HUES64 (cell line): Measurements from ENCODE around the gene ZNF714.

ENCODE experiments used
- H3K27ac ChIP-seq: 2 replicates; pipeline ENCODE4 v1.7.0; 2013; ENCODE audit warnings: low read depth, low read length, inconsistent platforms
- H3K27me3 ChIP-seq: 2 replicates; pipeline ENCODE4 v1.6.1; 2013; ENCODE audit warnings: mild to moderate bottlenecking, low read length; ENCODE audit not compliant: insufficient read depth
- H3K36me3 ChIP-seq: 2 replicates; pipeline ENCODE4 v1.6.1; 2013; ENCODE audit warnings: mild to moderate bottlenecking, low read length; ENCODE audit not compliant: insufficient read depth
- H3K4me1 ChIP-seq: 2 replicates; pipeline ENCODE4 v1.6.1; 2013; ENCODE audit warnings: mild to moderate bottlenecking, low read length, moderate library complexity; ENCODE audit not compliant: insufficient read depth
- H3K4me3 ChIP-seq: 2 replicates; pipeline ENCODE4 v1.5.1; 2013; ENCODE audit warnings: mild to moderate bottlenecking, low read length, moderate library complexity
- H3K9ac ChIP-seq: 2 replicates; pipeline ENCODE4 v1.6.1; 2013; ENCODE audit warnings: mild to moderate bottlenecking, low read depth, low read length
- H3K9me3 ChIP-seq: 2 replicates; pipeline ENCODE4 v1.6.1; 2013; ENCODE audit warnings: low read depth, low read length; ENCODE audit not compliant: insufficient read depth
- WGBS: fragments of 150-250, 120-280 bp; methylation state at CpG from one replicate; pipeline ENCODE4 v1.1.7; 2013; ENCODE audit warnings: missing lambda C conversion rate; 5-methylcytosine and 5-hydroxymethylcytosine counted together

Gene ZNF714

GRCh38 chr19:21101521-21102242 lies 19.7 kb downstream of the ZNF714 start:
- WGBS: 93% methylated on average over 2 of the region's 2 CpGs

DNA sequence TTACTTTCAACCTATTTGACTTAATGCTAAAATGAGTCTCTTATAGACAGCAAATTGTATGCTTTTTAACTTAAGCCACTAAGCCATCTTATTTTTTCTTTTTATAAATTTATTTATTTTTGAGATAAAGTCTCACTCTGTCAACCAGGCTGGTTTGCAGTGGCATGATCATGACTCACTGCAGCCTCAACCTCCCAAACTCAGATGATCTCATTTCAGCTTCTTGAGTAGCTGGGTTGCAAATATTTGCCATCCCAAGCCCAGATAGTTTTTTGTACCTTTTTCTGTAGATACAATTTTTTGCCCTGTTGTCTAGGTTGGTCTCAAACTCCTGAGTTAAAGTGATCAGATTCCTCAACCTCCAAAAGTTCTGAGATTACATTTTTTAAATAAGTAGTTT lies 27.1 kb downstream of the ZNF714 start:
- no peak overlapping the region for H3K9ac ChIP-seq
- H3K36me3 ChIP-seq: peaks cover 60% of the 10 kb centered on the region
- no peaks in the 10 kb centered on the region for H3K27me3 ChIP-seq
- no peak overlapping the region for H3K27ac ChIP-seq
- no peak overlapping the region for H3K4me3 ChIP-seq
- no peaks in the 10 kb centered on the region for H3K9me3 ChIP-seq
- no peaks in the 10 kb centered on the region for H3K4me1 ChIP-seq

More at GRCh38 chr19:21101521-21102242, 19.7 kb downstream of the ZNF714 start:
- no peak overlapping the region for H3K9ac ChIP-seq
- no peaks in the 10 kb centered on the region for H3K4me1 ChIP-seq
- H3K9me3 ChIP-seq: no peaks in the 10 kb centered on the region
- no peaks in the 10 kb centered on the region for H3K27me3 ChIP-seq
- no peak overlapping the region for H3K4me3 ChIP-seq
- peaks cover 88% of the 10 kb centered on the region for H3K36me3 ChIP-seq
- no peak overlapping the region for H3K27ac ChIP-seq

GRCh38 chr19:21110183-21110582 lies 28.2 kb downstream of the ZNF714 start:
- Histone ChIP-seq H3K4me3 (no peak overlapping the region), H3K4me1 (no peaks in the 10 kb centered on the region), H3K9me3 (no peaks in the 10 kb centered on the region), H3K9ac (no peak overlapping the region), H3K27ac (no peak overlapping the region), H3K27me3 (no peaks in the 10 kb centered on the region), H3K36me3 (peaks cover 59% of the 10 kb centered on the region)
- WGBS: 96% methylated on average over 1 of the region's 1 CpG

GRCh38 chr19:21115430-21115829 lies 33.4 kb downstream of the ZNF714 start:
- Histone ChIP-seq H3K9ac (no peak overlapping the region), H3K27me3 (no peaks in the 10 kb centered on the region), H3K9me3 (no peaks in the 10 kb centered on the region), H3K27ac (no peak overlapping the region), H3K4me1 (no peaks in the 10 kb centered on the region), H3K4me3 (no peak overlapping the region), H3K36me3 (peaks cover 69% of the 10 kb centered on the region)

DNA sequence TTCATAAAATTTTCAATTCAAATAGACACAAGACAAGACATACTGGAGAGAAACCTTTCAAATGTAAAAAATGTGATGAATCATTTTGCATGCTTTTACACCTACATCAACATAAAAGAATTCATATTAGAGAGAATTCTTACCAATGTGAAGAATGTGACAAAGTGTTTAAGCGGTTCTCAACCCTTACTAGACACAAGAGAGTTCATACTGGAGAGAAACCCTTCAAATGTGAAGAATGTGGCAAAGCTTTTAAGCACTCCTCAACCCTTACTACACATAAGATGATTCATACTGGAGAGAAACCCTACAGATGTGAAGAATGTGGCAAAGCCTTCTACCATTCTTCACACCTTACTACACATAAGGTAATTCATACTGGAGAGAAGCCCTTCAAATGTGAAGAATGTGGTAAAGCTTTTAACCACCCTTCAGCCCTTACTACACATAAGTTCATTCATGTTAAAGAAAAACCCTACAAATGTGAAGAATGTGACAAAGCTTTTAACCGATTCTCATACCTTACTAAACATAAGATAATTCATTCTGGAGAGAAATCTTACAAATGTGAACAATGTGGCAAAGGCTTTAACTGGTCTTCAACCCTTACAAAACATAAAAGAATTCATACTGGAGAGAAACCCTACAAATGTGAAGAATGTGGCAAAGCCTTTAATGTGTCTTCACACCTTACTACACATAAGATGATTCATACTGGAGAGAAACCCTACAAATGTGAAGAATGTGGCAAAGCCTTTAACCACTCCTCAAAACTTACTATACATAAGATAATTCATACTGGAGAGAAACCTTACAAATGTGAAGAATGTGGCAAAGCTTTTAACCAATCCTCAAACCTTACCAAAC lies 35.3 kb downstream of the ZNF714 start:
- H3K36me3 ChIP-seq: peaks cover 78% of the 10 kb centered on the region
- no peaks in the 10 kb centered on the region for H3K9me3 ChIP-seq
- WGBS: 86% methylated on average over 2 of the region's 2 CpGs
- H3K9ac ChIP-seq: no peak overlapping the region
- peak overlapping the region; percentile 25; the same call in 1 of the 2 replicates for H3K27ac ChIP-seq
- no peak overlapping the region for H3K4me3 ChIP-seq
- no peaks in the 10 kb centered on the region for H3K27me3 ChIP-seq
- no peaks in the 10 kb centered on the region for H3K4me1 ChIP-seq

DNA sequence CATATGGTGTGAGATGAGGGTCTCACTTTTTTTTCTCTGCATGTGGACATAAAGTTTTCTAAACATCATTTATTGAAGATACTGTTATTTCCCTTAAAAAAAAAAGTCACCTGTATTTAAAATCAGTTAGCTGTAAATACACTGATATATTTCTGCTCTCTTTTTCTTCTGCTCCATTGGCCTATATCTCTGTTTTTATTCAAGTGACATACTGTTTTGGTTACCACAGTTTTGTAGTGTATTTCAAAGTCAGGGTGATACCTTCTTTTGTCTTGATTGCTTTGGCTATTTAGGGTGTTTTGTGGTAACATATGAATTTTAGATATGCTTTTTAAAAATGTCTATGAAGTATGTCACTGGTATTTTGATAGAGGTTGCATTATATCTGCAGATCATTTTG lies 44.1 kb downstream of the ZNF714 start:
- peaks cover 12% of the 10 kb centered on the region for H3K36me3 ChIP-seq
- H3K4me1 ChIP-seq: peaks cover 14% of the 10 kb centered on the region; the same call in 1 of the 2 replicates
- no peak overlapping the region for H3K4me3 ChIP-seq
- no peaks in the 10 kb centered on the region for H3K9me3 ChIP-seq
- no peak overlapping the region for H3K27ac ChIP-seq
- no peaks in the 10 kb centered on the region for H3K27me3 ChIP-seq
- H3K9ac ChIP-seq: no peak overlapping the region

- H3K27me3 ChIP-seq: no peaks in the 10 kb centered on the region; the same call in 1 of the 2 replicates
- no peak overlapping the region for H3K27ac ChIP-seq
- H3K4me1 ChIP-seq: peaks cover 14% of the 10 kb centered on the region; the same call in 1 of the 2 replicates
- H3K9me3 ChIP-seq: no peaks in the 10 kb centered on the region
- H3K36me3 ChIP-seq: peaks cover 7% of the 10 kb centered on the region
- no peak overlapping the region for H3K4me3 ChIP-seq
- 50% methylated on average over 2 of the region's 2 CpGs for WGBS
- H3K9ac ChIP-seq: no peak overlapping the region
Observed at GRCh38 chr19:21127001-21127400, 45.0 kb downstream of the ZNF714 start.

DNA sequence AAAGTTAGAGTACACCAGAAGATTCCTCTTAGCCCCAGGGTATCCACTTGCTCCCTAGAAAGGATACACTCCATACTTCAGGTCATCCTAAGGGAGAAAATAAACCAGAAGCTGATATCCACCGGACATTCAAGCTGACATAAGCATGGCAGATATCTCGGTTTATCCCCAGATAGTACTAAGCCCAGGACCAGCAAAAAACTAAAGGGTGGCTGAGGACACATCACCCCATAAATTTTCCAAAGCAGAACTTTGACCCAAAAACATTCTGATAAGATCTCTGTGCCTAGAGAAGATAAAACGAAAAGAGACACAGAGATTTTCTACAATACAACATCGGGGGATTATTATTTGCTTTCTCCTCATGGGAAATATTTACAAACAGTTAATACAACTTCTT lies 45.9 kb downstream of the ZNF714 start:
- H3K36me3 ChIP-seq: no peaks in the 10 kb centered on the region; the same call in 1 of the 2 replicates
- 92% methylated on average over 3 of the region's 4 CpGs for WGBS

DNA sequence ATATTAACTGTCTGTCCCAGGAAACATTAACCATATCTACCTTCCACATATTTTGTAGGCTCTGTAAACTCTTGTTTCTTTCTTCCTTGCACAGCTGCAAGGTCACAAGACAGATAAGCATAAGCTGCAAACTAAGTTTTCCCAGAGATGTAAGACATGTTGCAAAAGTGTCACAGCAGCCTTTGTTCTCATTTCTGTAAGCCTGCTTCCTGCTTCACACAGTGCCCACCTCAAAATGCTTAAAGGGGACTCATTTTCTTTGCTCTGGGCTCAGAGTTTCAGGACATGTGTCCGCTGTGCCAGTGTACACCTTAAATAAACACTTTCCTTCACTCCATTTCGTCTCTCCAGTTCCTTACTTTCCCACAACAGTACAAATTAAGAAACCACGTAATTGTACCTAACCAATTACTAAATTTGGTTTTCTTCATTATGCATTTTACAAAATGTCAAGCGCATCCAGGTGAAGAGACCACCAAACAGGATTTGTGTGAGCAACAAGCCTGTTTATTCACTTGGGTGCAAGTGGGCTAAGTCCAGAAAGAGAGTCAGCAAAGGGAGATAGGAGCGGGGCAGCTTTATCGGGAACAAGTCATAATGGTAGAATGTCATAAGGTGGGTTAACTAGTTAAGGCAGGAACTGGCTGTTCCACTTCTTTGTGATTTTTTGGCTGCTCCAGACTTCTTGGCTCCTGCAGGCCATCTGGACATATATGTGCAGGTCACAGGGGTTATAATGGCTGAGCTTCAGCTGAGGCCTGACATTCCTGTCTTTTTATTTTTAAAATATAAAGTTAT lies 47.1 kb downstream of the ZNF714 start:
- peaks cover 14% of the 10 kb centered on the region; the same call in 1 of the 2 replicates for H3K4me1 ChIP-seq
- no peaks in the 10 kb centered on the region for H3K9me3 ChIP-seq
- no peaks in the 10 kb centered on the region; the same call in 1 of the 2 replicates for H3K36me3 ChIP-seq
- no peaks in the 10 kb centered on the region; the same call in 1 of the 2 replicates for H3K27me3 ChIP-seq
- no peak overlapping the region for H3K9ac ChIP-seq
- no peak overlapping the region for H3K27ac ChIP-seq
- H3K4me3 ChIP-seq: no peak overlapping the region
- WGBS: 91% methylated on average over 6 of the region's 6 CpGs

More for the DNA sequence above, 45.9 kb downstream of the ZNF714 start:
- Histone ChIP-seq H3K27me3 (no peaks in the 10 kb centered on the region; the same call in 1 of the 2 replicates), H3K9ac (no peak overlapping the region), H3K27ac (no peak overlapping the region), H3K4me3 (no peak overlapping the region), H3K4me1 (peaks cover 14% of the 10 kb centered on the region; the same call in 1 of the 2 replicates), H3K9me3 (no peaks in the 10 kb centered on the region)

DNA sequence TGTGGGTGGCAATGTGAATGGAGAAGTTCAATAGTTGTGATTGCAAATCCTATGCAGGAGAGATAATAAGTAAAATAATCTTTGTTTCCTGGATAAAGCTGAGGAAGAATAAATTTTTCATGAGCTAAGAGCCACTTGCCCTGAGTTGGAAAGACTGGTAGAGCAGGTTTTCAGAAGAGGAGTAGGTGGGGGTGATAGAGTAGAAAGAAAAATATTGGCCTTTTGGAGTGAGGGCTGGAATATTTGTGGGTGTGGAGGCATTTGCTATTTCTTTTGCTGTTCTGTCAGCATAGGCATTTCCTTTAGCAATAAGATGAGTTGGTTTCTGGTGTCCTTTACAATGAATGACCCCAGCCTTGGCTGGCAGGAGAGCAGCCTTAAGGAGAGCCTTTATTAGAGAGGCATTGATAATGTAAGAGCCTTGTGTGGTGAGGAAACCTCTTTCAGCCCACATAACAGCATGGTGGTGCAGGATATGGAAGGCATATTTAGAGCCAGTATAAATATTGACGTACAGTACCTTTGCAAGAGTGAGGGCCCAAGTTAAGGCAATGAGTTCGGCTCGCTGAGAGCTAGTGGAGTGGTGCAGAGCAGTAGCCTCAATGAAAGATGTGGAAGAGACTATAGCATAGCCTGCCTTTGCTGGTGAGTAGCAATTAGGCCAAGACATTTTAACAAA lies 48.2 kb downstream of the ZNF714 start:
- H3K27me3 ChIP-seq: no peaks in the 10 kb centered on the region; the same call in 1 of the 2 replicates
- H3K4me3 ChIP-seq: no peak overlapping the region
- H3K4me1 ChIP-seq: peaks cover 14% of the 10 kb centered on the region; the same call in 1 of the 2 replicates
- no peak overlapping the region for H3K9ac ChIP-seq
- H3K36me3 ChIP-seq: no peaks in the 10 kb centered on the region; the same call in 1 of the 2 replicates
- 69% methylated on average over 3 of the region's 3 CpGs for WGBS
- H3K9me3 ChIP-seq: no peaks in the 10 kb centered on the region
- H3K27ac ChIP-seq: no peak overlapping the region
